T-helper 2 cell treated with Interferon-gamma antibody and Interleukin-4, amounts not matched to agents 100 ng/mL and 5 ng/mL, for 36 hours (primary cell): ENCODE data around the gene RUBCNL. TPM values are rescaled to one million over a fixed set of nuclear protein-coding genes. Genes with fewer than 3 reads are reported as not detected.

ENCODE experiments used
- intact Hi-C: fragments of 100-400 bp; cut with micrococcal nuclease; formaldehyde crosslinking; loops from one replicate; pipeline ENCODE4 v1.15.1; 2023
- total RNA-seq: library from RNA; stranded (reverse); gene quantifications from 2 replicates; pipeline ENCODE4 v1.2.3, GENCODE V29; 2022

RUBCNL gene
- total RNA-seq, 1 donor from 2014 or later: 0.57 TPM

DNA sequence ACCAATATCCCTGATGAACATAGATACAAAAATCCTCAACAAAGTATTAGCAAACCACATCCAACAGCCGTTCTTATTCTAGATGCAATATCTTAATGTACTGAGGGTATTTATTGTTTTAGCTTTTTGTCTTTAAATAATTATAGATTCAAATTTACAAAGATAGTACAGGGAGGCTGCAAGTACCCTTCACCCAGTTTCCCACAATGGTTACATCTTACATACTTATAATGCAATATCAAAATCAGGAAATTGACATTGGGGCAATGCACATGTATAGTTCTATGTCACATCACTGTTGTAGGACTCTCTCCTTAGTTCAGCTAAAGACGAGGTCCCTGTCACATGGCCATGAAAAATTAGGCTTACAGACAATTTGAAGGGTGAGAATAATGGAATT lies 75.8 kb downstream of the RUBCNL start:
- intact Hi-C loops: no loop called here

DNA sequence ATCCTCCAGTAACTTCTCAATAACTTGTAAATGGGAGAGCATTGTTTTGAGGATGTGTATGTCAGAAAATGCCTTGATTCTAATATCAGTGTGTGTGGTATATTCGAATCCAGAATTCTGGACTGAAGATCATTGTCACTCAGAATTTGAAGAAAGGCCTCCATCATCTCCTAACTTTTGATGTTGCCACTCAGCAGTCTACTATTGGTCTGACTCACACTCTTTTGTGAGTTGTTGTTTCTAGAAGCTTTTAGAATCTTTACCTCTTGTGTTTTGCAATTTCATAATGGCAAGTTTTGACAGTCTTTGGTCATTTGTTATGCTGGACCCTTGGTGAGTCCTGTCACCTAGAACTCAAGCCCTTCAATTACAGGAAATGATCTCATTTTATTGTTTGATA lies 77.0 kb downstream of the RUBCNL start:
- intact Hi-C loops: no loop called here

DNA sequence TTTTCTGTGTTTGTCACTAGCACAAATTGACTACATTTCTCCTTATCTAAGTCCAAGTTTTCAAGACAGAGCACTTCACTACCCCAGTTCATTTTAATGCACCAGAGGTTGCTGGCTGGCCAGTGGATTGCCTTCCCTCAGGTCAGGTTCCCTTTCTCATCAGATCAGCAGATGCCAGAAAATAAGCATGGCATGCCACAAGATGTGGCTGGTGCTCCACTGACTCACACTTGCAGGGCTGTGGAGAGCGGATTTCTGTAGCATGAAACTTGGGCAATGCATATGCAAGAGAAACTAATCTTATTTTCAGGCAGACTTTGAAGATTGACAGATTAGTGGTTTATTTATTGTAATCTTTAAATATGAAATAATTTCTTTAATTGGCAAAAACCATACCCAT lies 79.5 kb downstream of the RUBCNL start:
- intact Hi-C loops: no loop called here

DNA sequence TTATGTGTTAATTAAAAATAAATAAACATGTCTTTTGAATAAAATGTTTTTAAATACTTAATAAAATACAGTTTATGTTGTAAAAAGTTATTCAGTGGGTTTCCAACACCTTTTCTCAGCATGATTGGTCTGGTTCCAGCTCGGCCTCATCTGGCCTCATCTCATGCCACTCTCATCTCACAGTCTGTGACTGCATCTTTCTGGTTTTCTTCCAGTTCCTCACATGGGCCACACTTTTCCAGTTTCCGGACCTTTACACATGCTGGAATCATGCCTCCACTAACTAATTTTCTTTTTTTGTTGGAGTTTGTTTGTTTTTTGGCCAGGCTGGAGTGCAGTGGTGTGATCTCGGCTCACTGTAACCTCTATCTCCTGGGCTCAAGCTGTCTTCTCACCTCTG lies 82.5 kb downstream of the RUBCNL start:
- intact Hi-C loops: no loop called here

DNA sequence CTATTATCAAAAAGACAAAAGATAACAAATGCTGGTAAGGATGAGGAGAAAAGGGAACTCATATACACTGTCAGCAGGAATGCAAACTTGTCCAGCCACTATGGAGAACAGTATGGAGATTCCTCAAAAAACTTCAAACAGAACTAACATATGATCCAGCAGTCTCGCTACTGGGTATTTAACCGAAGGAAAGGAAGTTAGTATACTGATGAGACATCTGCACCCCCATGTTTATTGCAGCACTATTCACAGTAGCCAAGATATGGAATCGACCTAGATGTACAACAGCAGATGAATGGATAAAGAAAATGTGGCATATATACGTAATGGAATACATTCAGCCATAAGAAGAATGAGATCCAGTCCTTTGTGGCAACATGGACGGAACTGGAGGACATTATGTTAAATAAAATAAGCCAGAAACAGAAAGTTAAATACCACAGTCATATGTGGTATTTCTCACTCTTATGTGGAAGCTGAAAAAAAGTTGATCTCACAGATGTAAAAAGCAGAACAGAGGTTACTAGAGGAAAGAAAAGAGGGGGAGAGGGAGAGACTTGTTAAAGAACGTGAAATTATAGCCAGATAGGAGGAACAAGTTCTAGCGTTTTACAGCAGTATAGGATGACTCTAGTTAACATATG lies 83.2 kb downstream of the RUBCNL start:
- intact Hi-C loops: no loop called here

DNA sequence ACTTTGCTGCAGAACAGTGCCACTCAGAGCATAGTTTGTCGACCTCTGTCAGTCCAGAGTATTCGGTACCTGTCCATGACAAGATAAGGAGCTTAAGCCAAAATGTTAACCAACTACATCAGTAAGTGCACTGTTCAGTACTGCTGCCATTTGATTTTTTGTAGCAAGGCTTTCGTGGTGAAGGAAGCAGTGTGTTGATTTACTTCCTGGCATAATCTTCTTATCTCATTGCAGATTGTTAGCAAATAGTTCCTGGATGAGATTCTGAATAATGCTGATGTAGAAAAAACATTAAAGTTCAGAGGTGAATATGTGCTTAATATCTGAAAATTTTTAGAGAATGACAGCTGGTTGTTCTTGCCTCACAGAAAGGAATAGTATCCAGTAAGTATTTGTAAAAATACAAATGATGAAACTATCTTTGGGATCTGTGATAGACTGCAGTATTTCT lies 89.7 kb downstream of the RUBCNL start:
- intact Hi-C loops: loop anchor here (5.0 kb wide), 3 partner anchors 85 to 245 kb away; partner anchors contain the start of genes LCP1, LRRC63 and ZC3H13

DNA sequence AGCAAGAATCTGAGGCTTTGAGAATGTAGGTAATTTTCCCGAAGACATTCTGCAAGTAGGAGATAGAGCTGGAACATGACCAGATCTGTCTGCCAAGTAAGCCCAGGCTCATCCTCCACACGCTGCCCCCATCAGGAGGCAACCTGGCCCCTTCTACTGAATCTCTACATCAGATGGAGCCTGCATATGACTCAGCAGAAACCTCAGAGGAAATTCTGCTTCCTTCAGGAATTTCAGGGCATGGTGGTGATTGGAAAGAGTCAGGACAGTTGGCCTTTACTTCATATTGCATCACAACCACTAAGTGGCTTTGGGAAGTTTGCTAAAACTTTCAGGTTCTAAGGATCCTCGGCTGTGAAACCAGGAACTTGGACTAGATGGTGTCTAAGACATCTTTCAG lies 90.1 kb downstream of the RUBCNL start:
- intact Hi-C loops: loop anchor here (5.0 kb wide), 3 partner anchors 85 to 245 kb away; partner anchors contain the start of genes LCP1, LRRC63 and ZC3H13

DNA sequence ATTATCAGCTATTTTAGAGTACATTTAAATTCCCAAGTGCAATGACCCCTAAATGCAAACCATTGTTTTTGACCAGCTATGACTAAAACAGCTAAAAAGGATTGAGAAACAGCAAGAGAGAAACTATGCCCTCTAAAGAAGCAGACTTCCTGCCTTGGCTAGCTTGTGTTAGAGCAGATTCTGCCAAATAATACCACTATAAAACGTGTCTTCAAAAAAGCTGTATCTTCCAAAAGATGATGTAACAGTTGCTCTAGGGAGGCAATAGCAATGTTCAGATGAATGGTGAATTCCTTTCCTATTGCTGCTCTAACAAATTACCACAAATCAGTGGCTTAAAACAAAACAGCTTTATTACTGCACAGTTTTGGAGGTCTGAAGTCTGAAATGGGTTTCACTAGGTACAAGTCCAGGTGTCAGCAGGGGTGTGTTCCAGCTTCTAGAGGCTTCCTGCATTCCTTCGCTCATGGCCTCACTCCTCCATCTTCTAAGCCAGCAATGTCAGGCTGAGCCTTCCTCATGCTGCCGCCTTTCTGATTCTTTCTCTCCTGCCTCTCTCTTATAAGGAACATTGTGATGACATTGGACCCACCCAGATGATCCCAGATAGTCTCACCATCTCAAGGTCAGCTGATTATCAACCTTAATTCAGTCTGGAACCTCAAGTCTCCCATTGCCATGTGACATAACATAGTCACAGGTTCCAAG lies 90.8 kb downstream of the RUBCNL start:
- intact Hi-C loops: loop anchor here (5.0 kb wide), 3 partner anchors 84 to 244 kb away; partner anchors contain the start of genes LCP1, LRRC63 and ZC3H13

DNA sequence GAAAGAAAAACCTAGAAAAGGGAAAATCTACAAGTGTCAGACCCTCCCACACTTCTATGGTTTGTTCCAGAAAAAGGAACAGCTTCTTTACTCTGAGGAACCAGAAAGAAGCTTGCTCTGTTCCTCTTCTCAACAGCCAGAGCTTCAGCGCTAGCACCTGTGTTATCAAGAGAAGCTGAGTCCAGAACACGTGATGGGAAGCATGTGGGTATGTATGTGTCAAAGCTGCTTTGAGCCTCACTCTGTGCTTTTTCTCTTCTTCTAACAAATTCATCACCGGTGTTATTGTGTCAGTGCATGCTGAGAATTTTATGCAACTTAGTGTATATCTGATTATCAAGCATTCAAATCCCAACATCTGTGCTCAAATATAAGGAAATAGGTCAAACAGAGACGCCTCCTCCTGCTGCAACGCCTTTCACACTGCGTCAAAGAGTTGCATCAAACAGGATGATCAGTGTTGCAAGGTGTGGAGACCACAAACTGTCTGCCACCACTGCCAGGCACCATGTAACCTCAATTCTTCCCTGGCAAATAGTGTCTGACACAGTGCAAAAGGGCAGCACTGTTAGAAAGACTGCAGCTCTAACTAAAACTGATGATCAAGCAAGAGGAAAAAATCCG lies 91.4 kb downstream of the RUBCNL start:
- intact Hi-C loops: loop anchor here (5.0 kb wide), 3 partner anchors 83 to 243 kb away; partner anchors contain the start of genes LCP1, LRRC63 and ZC3H13

DNA sequence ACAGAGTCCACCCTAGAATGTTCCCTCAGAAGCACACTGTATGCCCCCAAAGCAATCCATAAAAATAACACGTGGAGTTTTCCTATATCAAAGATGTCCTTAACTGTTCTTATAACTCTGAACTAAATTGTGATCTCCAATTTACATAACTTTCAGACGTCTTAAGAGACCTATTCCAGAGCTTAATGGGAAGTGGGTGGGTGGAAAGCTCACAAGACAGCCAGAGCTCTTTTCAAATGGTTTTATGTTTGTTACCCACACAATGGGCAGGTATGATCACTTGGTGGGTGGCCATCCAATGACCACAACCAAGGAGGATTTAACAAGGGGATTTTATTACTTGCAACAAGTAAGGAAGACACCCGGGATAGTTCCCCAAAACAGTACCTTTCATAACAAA lies 93.6 kb downstream of the RUBCNL start:
- intact Hi-C loops: no loop called here

Other genes with a start within 250 kb of the RUBCNL start
- gene LCP1, start 205.1 kb downstream of the RUBCNL start, total RNA-seq: 1,131 and 1,165 TPM in 2 replicates
- gene LRRC63, start 175.3 kb downstream of the RUBCNL start, total RNA-seq: 1.1 and 1.2 TPM in 2 replicates
- 16.0 and 17.1 TPM in 2 replicates for gene LRCH1, start 165.9 kb upstream of the RUBCNL start, total RNA-seq